Measurements from ENCODE around the gene CIC.

DNA sequence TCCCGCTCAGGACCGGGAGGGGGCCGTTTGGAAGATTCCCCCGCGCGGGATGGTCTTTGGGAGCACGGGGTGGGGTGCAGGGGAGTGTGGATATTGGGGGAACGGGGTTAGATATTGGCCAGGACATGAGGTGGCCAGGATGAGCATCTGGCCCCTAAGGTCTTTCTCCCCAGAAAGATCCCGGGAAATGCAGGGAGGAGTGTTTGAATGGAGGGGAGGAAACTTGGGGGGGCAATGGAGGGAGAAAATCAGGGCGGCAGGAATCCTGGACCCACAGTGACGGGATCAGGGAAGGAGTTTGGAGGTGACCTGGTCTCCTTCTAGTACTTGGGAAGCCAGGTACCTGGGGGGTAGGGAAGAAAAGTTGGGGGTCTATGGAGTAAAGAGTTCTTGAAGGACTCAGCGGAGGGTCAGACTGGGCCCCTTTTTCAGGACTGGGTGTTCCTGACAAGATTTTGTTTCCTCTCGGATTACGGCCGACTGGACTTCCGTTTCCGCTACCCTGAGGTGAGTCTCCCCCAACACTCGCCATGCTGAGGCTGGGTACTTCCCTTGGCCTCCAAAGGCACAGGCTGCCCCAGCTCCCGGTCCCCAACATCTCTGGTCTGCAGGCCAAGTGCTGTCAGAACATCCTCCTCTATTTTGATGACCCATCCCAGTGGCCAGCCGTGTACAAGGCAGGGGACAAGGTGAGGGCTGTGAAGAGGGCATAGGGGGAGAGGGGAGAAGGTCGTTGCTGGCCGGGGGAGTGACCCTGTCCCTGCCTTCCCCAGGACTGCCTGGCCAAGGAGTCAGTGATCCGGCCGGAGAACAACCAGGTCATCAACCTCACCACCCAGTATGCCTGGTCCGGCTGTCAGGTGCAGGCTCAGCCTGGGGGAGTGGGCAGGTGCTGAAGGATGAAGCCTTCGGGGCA lies 45.0 kb downstream of the CIC start:
- TF ChIP-seq, protein P1, sequence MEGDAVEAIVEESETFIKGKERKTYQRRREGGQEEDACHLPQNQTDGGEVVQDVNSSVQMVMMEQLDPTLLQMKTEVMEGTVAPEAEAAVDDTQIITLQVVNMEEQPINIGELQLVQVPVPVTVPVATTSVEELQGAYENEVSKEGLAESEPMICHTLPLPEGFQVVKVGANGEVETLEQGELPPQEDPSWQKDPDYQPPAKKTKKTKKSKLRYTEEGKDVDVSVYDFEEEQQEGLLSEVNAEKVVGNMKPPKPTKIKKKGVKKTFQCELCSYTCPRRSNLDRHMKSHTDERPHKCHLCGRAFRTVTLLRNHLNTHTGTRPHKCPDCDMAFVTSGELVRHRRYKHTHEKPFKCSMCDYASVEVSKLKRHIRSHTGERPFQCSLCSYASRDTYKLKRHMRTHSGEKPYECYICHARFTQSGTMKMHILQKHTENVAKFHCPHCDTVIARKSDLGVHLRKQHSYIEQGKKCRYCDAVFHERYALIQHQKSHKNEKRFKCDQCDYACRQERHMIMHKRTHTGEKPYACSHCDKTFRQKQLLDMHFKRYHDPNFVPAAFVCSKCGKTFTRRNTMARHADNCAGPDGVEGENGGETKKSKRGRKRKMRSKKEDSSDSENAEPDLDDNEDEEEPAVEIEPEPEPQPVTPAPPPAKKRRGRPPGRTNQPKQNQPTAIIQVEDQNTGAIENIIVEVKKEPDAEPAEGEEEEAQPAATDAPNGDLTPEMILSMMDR (IDR thresholded peaks at IDR 0.05): peak in 1 of 6 experiments; percentile 3
- TF ChIP-seq POLR2A (IDR thresholded peaks at IDR 0.05): no peak

Data from esophagus squamous epithelium (tissue), 4 donors.